Gastrocnemius medialis (tissue), 4 donors: ENCODE measurements around the gene MED13.

Source experiments
- POLR2A ChIP-seq, 2 donors: fragments of 450-650 bp; IDR thresholded peaks; one replicate each; pipeline ENCODE4 v1.6.1; 2017; ENCODE audit warnings: antibody characterized with exemption in 2 of 2, mild to moderate bottlenecking in 2 of 2, moderate library complexity in 2 of 2
- TF ChIP-seq, protein P1 (sequence below), 5 experiments: fragments of 450-650 bp in 3 of 5; fragments of 200-600 bp in 2 of 5; sonication (generic) in 2 of 5; IDR thresholded peaks in 4 of 5; conservative IDR thresholded peaks in 1 of 5; 1 replicate in 4 of 5; 2 replicates in 1 of 5; pipeline ENCODE4 v1.5.1; 2016 to 2019; ENCODE audit warnings: antibody characterized with exemption in 5 of 5, mild to moderate bottlenecking in 3 of 5, moderate library complexity in 3 of 5

DNA sequence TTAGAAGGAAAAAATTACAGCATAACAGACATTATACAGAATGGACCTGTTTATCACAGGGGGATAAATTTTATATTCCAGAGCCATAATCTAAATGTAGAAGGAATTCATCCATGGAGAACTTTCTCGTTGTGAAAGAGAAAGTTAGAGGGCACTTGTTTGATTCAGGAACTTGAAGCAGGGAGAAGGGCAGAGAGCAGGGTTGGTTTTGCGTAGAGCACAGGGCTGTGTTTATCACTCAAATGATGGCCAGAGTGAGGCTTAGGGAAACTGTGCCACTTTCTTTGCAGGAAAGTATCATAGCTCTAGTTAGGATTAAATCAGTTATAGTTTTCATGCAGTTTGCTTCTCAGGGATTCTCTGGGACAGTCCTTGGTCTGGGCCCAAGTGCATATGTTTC, 29.1 kb upstream of the MED13 start:
- TF ChIP-seq, protein P1, sequence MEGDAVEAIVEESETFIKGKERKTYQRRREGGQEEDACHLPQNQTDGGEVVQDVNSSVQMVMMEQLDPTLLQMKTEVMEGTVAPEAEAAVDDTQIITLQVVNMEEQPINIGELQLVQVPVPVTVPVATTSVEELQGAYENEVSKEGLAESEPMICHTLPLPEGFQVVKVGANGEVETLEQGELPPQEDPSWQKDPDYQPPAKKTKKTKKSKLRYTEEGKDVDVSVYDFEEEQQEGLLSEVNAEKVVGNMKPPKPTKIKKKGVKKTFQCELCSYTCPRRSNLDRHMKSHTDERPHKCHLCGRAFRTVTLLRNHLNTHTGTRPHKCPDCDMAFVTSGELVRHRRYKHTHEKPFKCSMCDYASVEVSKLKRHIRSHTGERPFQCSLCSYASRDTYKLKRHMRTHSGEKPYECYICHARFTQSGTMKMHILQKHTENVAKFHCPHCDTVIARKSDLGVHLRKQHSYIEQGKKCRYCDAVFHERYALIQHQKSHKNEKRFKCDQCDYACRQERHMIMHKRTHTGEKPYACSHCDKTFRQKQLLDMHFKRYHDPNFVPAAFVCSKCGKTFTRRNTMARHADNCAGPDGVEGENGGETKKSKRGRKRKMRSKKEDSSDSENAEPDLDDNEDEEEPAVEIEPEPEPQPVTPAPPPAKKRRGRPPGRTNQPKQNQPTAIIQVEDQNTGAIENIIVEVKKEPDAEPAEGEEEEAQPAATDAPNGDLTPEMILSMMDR (IDR thresholded peaks at IDR 0.05 in 4 of 5, conservative IDR thresholded peaks at IDR 0.05 in 1 of 5): no peak
- no peak for TF ChIP-seq POLR2A (IDR thresholded peaks at IDR 0.05)
